GM12891 (cell line): ENCODE measurements around the gene ZMIZ1.

Source experiments
- POLR2A ChIP-seq: IDR thresholded peaks from 2 replicates; pipeline ENCODE4 v1.6.1; 2011; ENCODE audit warnings: low read depth, low read length, control low read depth
- POLR2AphosphoS5 ChIP-seq: IDR thresholded peaks from 2 replicates; pipeline ENCODE4 v1.6.1; 2011; ENCODE audit warnings: low read depth, low read length, control low read depth
- SPI1 ChIP-seq: IDR thresholded peaks from 2 replicates; pipeline ENCODE4 v1.6.1; 2011; ENCODE audit warnings: low read depth, low read length, control low read depth
- TAF1 ChIP-seq: IDR thresholded peaks from 2 replicates; pipeline ENCODE4 v1.6.1; 2011; ENCODE audit warnings: low read depth, low read length, control low read depth

GRCh38 chr10:79146611-79147130 lies 77.9 kb downstream of the ZMIZ1 start:
- no peak for TF ChIP-seq POLR2A
- TF ChIP-seq TAF1 = no peak
- TF ChIP-seq POLR2AphosphoS5 = no peak
- TF ChIP-seq SPI1 = no peak
